GM12891 (cell line): Measurements from ENCODE around the gene CADM3.

Experiments used
- PAX5 ChIP-seq: IDR thresholded peaks from 2 replicates; pipeline ENCODE4 v1.6.1; 2011; ENCODE audit warnings: low read length, moderate library complexity, mild to moderate bottlenecking; ENCODE audit not compliant: insufficient read depth, severe bottlenecking
- POLR2A ChIP-seq: IDR thresholded peaks from 2 replicates; pipeline ENCODE4 v1.6.1; 2011; ENCODE audit warnings: low read depth, low read length, control low read depth
- POLR2AphosphoS5 ChIP-seq: IDR thresholded peaks from 2 replicates; pipeline ENCODE4 v1.6.1; 2011; ENCODE audit warnings: low read depth, low read length, control low read depth
- POU2F2 ChIP-seq: IDR thresholded peaks from 2 replicates; pipeline ENCODE4 v1.6.1; 2011; ENCODE audit warnings: low read depth, mild to moderate bottlenecking, control low read depth, low read length, moderate library complexity
- SPI1 ChIP-seq: IDR thresholded peaks from 2 replicates; pipeline ENCODE4 v1.6.1; 2011; ENCODE audit warnings: low read depth, low read length, control low read depth
- TAF1 ChIP-seq: IDR thresholded peaks from 2 replicates; pipeline ENCODE4 v1.6.1; 2011; ENCODE audit warnings: low read depth, low read length, control low read depth

GRCh38 chr1:159144571-159144970 lies 26.8 kb upstream of the CADM3 start:
- no peak for TF ChIP-seq TAF1
- TF ChIP-seq SPI1, result no peak
- no peak for TF ChIP-seq POLR2A
- no peak for TF ChIP-seq POLR2AphosphoS5
- TF ChIP-seq PAX5, result no peak
- no peak for TF ChIP-seq POU2F2
